GM19372 (cell line): ENCODE data around the gene DNAJC28.
"Not testable (repeated sequence)": the region's sequence is repeated elsewhere in the genome, so short reads cannot be mapped to it uniquely, and the experiment has no call there.

Experiments used
- ATAC-seq: cut with Tn5 transposase; IDR thresholded peaks from one replicate; pipeline ENCODE4 v1.9.1; 2021; ENCODE audit warnings: mild to moderate bottlenecking, low read depth, moderate library complexity; ENCODE audit not compliant: unreplicated experiment

The DNAJC28 gene, protein sequence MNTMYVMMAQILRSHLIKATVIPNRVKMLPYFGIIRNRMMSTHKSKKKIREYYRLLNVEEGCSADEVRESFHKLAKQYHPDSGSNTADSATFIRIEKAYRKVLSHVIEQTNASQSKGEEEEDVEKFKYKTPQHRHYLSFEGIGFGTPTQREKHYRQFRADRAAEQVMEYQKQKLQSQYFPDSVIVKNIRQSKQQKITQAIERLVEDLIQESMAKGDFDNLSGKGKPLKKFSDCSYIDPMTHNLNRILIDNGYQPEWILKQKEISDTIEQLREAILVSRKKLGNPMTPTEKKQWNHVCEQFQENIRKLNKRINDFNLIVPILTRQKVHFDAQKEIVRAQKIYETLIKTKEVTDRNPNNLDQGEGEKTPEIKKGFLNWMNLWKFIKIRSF

DNA sequence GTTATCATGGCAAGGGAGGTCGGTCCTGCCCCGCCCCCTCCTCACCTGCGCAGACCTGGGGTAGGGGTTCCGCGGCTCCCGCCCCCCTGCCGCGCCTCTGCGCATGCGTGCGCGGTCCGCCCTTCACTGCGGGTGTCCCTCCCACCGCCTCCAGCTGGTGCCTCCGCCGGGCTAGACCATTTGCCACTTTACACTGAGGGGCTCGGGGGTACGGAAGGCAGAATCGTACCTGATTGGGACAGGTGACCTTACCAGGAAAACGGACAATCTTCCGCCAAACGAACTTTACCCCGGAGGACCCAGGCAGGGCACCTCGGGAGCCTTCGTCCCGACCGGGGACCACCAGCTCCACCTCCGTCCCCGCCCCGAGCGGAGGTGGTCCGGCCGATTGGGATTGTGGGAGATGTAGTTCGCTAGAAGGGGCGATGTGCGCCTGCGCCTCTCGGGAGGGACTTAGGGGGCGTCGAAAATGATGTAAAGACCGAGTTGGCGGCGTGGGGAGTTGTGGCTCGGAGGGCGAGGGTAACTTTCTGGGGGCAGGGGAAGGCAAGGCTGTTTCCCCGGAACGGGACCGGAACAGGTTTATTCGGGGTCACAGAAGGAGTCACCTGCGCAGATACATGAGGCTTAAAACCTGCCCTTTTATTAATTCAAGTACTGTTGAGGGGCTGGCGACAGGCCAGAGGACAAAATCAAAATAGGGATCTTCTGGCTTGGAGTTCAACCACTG is at the start of gene DNAJC28:
Gene DNAJC28, minus strand, starts transcription at position 344 of the 730 bp plus-strand sequence. CDS start 2,323 bp downstream, outside the sequence.
- peak; percentile 97 for ATAC-seq

DNA sequence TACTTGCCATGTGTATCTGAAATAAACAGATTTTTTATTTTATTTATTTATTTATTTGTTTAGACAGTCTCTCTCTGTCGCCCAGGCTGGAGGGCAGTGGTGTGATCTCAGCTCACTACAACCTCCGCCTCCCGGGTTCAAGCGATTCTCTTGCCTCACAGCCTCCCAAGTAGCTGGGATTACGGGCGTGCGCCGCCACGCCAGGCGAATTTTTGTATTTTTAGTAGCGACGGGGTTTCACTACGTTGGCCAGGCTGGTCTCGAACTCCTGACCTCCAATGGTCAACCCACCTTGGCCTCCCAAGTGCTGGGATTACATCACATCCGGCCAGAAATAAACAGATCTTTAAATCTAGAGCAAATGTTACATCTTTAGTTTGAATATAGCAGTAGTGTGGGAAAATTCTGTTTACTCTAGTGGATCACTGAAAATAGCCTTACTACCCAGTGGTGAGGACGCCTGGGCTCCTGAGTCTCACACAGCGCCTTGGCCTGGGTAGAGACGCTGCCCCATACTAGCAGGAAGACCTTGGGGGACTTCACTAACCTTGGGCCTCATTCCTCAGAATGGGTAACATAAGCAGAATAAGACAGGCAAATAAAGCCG is 49.7 kb upstream of the DNAJC28 start:
- ATAC-seq: no peak

DNA sequence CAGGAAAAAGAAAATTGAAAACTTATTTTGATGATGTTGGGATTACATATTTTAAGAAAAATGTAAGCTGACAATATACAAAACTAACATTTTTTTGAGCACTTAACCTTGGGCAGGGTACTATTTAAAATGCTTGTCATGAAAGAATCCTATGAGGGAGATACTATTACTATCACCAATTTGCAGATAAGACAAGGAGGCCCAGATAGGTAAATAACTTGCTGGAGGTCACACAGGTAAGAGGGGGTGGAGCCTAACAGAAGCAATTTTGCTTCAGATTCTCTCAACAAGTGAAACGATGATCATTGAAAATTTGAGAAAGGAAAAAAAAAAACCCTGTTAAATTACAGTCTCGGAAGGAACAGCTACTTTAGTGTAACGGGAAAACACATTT is 49.2 kb upstream of the DNAJC28 start:
- ATAC-seq: no peak

DNA sequence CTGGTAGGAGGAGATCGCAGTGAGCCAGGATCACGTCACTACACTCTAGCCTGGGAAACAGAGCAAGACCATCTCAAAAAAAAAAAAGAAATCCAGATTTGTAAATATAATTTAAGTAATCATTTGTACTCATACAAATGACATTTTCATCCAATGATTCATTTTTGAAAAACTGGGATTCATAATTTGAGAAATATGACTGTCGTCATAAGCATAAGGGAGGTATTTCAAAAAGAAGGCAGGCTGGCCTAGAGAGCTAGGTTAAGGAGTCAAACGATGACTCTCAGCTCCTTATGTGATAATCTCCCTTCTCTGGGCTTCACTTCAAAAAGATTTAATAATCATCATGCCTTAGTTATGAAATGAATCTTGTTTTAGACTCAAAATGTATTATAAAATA is 48.1 kb upstream of the DNAJC28 start:
- ATAC-seq: no peak

DNA sequence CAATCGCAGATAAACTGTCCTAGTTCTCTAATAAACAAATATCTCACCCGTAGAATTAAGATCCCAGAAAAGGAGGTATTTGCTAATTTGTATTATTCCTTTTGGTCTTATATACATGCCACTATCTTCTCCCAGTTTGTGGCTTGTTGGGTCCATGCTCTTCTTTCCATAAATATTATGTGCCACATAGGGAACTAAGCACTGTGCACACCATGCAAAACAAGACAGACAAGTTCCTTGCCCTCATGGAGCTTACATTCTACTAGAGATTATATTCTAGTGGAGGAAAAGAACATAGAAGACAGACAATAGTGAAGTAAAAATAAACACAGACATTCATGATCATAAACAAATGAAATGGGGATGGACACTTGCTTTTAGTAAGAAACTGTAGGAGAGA is 45.7 kb upstream of the DNAJC28 start:
- no peak for ATAC-seq

DNA sequence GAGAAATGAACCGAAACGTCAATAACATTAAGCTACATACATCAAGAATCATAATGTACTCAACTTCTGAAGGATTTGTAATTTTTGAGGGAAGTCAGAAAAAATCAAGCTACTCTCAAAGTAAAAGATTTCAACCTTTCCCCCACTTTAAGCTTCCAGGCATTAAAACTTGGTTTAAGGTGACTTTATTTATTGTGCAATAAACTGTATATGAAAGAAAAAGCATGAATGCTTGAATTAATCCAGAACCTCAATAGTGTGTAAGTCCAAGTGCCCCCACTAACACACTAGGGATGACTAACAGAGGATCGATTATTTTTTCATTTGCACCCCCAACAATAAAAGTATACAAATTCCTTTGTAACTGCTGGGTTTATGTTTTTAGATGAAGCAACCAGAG is 39.5 kb upstream of the DNAJC28 start:
- ATAC-seq: no peak

DNA sequence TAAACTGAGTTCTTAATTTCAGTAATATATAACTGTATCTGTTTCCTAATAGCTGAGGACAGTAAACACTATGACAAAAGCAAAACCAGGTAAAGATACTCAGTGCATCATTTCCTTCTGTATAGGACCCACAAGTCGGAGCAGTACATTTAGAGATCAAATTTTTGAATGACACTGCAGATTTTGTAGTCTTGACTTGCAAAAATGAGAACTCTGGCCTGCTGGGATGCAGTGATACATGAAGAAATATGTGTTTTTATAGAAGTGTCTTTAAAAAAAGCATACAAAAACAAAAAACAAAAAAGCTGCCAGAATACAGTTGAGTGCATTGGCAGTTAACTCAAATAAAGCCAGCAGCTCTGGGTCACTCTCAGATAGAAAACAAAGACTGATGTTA is 31.4 kb upstream of the DNAJC28 start:
- ATAC-seq: no peak

DNA sequence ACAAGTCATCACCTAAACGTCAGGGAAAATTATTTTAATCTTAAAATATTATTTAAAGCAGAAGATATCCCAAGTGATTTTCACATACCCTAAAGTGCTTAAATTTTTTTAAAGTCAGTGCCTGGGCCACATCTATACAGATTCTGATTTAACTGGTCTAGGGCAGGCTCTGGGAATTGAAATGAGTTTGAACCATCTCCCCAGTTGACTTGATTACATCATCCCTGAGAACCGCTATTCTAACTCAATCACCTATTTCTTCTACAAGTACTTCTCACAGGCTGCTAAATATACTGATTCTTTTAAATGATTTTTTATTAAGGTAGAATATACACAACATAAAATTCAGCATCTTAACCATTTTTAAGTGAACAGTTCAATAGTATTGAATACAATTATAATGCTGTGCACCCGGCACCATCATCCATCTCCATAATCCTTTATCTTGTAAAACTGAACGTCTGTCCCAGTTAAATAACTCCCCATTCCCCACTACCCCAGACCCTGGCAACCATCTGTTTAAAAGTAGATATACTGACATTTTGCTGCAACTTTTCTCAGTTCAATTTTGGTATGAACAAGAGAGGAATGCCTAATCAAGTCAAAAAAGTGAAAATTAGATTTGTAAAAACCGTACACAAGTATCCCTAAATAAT is 30.9 kb upstream of the DNAJC28 start:
- no peak for ATAC-seq

DNA sequence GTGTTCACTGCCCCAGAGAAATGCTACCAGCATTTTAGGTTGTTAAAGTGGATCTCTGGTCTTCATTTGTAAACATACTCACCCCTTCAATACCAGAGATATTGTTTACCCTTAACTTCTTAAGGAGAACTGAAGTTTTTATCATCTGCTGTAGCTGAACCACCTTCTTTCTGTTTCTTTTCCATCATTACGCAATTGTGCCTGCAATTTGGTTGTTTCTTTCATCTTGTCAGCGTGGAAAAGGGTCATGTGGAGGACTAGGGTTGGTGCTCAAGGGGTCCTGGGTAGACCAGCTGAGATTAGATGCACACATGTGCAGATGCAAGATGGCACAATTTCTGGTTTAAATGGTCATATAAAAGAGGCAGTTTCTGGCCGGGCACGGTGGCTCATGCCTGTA is 27.4 kb upstream of the DNAJC28 start:
- ATAC-seq: no peak

DNA sequence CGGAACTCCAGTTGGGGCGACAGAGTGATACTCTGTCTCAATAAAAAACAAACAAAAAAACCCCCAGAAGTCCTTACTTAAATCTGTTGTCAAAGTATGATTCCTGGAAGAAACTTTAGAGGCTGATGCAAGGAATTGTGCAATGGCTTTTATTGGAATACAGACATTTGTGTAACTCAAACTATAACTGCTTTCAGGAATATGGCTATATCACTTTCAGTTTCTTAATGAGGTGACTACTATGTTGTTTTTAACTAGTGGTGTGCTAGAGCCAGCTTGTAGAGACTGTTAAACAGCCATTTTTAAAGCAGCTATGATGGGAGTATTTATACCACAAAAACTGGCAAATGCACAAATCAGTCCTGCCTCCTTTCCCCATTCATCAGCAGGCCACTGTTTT is 22.7 kb upstream of the DNAJC28 start:
- no peak for ATAC-seq

DNA sequence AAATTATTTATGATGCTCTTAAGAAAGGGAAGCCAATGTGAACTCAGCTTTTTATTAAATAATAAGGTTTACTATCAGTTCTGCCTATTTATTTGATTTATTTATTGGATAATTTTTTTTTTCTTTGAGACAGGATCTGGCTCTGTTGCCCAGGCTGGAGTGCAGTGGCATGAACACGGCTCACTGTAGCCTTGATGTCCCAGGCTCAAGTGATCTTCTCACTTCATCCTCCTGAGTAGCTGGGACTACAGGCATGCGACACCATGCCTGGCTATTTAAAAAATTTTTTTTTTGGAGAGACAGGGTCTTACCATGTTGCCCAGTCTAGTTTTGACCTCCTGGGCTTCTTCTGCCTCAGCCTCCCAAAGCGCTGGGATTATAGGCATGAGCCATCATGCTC is 21.0 kb upstream of the DNAJC28 start:
- ATAC-seq: no peak

DNA sequence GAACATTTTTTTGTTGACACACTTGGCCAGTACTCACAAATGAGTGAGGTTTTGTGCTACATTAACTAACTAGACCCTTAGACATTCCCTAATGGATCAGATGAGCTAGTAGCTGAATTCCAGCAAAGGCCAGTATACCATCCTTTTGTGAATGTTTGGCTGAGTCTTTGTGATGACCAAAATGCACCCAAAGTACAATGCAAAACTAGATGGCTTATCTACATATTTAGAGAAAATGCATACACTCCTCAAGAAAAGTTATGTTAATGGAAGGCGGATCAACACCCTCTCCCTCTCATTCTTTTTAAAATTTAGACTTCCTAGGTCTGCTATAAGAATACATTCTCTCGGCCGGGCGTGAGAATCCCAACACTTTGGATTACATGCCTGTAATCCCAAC is 20.1 kb upstream of the DNAJC28 start:
- ATAC-seq: no peak

DNA sequence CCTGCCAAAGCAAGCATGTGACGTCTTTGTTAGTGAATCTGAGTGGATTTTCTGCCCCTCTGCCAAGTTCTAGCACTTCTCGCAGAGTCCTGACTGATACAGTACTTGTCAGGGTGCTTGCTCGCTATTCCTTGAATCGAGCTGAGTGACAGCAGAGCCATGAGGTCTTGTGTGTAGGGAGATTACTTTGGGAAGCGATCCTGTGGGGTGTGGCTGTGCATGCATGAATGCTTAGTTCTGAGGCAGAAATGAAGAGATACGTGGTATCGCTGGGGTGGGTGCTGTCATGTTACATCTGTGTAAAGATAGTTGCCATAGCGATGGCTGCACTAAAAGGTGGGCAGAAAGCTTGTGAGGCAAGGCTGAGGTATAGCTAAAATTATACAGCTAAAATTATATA is 19.3 kb upstream of the DNAJC28 start:
- ATAC-seq: no peak

DNA sequence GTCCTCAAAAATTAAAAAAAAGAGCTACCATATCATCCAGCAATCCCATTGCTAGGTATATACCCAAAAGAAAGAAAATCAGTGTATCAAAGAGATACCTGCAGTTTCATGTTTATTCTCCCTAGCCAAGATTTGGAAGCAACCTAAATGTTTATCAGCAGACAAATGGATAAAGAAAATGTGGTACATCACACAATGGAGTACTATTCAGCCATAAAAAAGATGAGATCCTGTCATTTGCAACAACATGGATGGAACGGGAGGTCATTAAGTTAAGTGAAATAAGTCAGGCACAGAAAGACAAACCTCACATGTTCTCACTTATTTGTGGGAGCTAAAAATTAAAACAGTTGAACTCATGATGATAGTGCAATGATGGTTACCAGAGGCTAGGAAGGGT is 15.5 kb upstream of the DNAJC28 start:
- not testable (repeated sequence) for ATAC-seq

DNA sequence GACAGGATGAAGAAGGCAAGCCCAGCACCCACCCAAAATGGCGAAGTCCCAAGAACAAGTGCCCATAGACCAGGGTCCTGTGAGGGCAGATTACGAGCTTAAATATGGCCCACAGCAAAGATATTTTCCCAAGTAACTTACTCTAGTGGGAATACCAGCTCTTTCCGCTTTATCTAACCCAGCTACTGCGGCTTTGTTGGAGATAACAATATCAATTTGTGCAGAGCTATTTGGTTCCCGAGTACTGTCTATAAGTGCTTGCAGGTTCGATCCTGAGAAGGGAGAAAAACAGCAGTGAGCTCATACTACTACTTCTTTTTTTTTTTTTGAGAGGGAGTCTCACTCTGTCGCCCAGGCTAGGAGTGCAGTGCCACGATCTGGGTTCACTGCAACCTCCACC is 14.3 kb upstream of the DNAJC28 start:
- ATAC-seq: no peak

DNA sequence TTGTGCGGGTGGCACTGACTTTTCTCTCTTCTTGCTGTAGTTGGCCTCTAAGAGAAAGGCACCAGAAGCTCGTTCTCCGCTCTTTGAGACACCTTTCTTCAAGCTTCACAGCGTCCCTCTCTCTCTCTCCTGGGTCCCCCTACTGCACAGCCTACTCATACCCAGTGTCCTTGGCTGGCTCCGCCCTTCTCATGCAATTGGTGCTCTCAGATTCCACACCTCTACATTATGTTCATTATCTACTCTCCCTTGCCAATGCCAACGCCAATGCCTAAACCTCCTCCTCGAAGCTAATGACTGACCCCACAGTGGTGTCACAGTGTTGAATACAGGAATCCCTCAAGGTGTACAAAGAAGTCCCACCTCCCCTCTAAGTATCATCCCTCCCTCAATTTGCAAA is 4.8 kb upstream of the DNAJC28 start:
- no peak for ATAC-seq

DNA sequence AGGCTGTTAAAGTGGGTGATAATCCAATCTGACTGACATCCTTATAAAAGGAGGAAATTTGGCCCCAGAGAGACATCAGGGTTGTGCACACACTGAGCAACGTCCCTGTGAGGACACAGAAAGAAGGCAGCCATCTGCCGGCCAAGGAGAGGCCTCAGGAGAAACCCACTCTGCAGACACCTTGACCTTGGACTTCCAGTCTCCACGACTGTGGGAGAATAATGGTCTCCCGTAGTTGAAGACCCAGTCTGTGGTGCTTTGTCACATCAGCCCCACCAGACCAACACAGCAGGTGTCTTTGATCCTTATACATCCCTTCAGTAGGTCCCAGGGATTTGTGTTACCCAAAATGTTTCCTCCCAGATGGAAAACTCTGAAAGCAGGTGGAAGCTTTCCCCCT is 4.2 kb upstream of the DNAJC28 start:
- ATAC-seq: no peak

DNA sequence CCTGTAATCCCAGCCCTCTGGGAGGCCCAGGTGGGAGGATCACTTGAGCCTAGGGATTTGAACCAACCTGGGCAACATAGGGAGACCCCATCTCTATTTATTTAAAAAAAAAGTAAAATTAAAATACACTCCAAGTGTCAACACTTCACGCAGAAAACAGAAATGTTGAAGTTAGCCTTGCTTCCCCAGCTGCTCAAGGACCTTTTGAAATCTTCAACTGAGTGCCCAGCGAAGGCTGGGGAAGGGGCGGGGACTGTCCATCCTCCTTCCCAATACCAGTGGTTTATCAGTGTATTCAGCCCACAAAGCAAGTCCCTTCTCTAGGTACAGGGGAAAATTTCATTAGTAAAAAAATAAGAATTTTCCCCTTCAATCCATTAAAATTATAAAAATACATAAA is 2.2 kb upstream of the DNAJC28 start:
- ATAC-seq: no peak

DNA sequence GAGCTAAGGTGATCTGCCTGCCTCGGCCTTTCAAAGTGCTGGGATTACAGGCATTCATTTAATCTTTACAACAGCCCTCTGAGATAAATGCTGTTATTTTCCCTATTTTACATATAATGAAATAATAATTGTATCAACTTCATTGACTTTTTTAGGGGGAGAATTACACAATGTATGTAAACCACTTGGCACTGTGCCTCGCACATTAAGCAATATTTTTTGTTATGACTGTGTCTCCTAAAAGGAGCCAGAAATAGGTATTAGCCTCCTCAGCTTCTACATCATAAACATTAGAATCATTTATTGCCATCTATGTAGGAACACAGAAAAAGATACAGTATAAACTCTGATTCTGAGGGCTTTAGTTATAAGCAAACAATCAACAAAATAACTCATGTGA is 1.1 kb upstream of the DNAJC28 start:
- ATAC-seq: no peak

DNA sequence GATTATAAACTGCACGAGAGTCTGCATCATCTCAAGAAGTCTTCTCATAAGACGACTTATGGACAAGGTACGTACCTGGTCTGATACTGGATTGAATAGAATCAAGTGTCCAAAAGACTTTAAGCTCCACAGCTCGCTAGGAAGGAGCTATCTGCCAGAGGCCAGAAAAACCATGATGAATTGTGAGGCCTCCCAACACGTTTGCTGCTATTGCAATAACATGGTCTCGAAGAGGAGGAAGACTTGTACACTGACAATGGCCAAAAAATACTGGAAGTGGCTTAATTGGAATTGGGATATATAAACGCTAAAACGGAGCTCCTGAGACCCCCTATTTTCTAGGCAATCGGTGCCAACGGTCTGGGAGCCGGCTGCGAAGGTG is 534 bp downstream of the DNAJC28 start:
- no peak for ATAC-seq

DNA sequence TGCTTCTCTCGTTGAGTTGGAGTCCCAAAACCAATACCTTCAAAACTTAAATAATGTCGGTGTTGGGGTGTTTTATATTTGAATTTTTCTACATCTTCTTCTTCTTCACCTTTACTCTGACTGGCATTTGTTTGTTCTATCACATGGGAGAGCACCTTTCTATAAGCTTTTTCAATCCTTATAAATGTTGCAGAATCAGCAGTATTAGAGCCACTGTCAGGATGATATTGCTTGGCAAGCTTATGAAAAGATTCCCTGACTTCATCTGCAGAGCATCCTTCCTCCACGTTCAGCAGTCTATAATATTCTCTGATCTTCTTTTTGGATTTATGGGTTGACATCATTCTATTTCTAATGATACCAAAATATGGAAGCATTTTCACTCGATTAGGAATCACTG is 2.6 kb downstream of the DNAJC28 start:
- ATAC-seq: no peak
